Tibial nerve (tissue), 3 donors: ENCODE measurements around the gene CD55.

Experiments
- CTCF ChIP-seq, 5 experiments: fragments of 200-600 bp in 3 of 5; fragments of 450-650 bp in 2 of 5; sonication (generic) in 3 of 5; IDR thresholded peaks; one replicate each; pipeline ENCODE4 v1.5.1; 2016 to 2019; ENCODE audit warnings: antibody characterized with exemption in 5 of 5, mild to moderate bottlenecking in 3 of 5, moderate library complexity in 2 of 5
- POLR2A ChIP-seq, 2 donors: fragments of 450-650 bp; IDR thresholded peaks; one replicate each; pipeline ENCODE4 v1.6.1; 2017; ENCODE audit warnings: antibody characterized with exemption in 2 of 2, mild to moderate bottlenecking in 2 of 2, moderate library complexity in 2 of 2

- TF ChIP-seq CTCF (IDR thresholded peaks at IDR 0.05) (no peak), POLR2A (IDR thresholded peaks at IDR 0.05) (no peak)
Measured at GRCh38 chr1:207304710-207305488, 16.6 kb upstream of the CD55 start.
